ENCODE results near the gene CDH16.
A peak's percentile ranks its signal among the peaks of the same experiment; 100 is the strongest.

The CDH16 gene

GRCh38 chr16:66924527-66925321, 6.0 kb upstream of the CDH16 start:
- no peak overlapping the region for H3K27ac ChIP-seq

GRCh38 chr16:66923866-66924265, 5.2 kb upstream of the CDH16 start:
- no peak for TF ChIP-seq CTCF (conservative IDR thresholded peaks at IDR 0.05)
- no peak overlapping the region for H3K27ac ChIP-seq

More at GRCh38 chr16:66924527-66925321, 6.0 kb upstream of the CDH16 start:
- TF ChIP-seq CTCF (conservative IDR thresholded peaks at IDR 0.05): peak; percentile 62

GRCh38 chr16:66923247-66923731, 4.6 kb upstream of the CDH16 start:
- no peak overlapping the region for H3K27ac ChIP-seq
- no peak for TF ChIP-seq CTCF (conservative IDR thresholded peaks at IDR 0.05)

GRCh38 chr16:66921729-66922450, 3.2 kb upstream of the CDH16 start:
- no peak overlapping the region for H3K27ac ChIP-seq
- TF ChIP-seq CTCF (conservative IDR thresholded peaks at IDR 0.05): no peak

- no peak overlapping the region for H3K27ac ChIP-seq
- no peak for TF ChIP-seq CTCF (conservative IDR thresholded peaks at IDR 0.05)
Observed at GRCh38 chr16:66920924-66921680, 2.4 kb upstream of the CDH16 start.

GRCh38 chr16:66920299-66920590, 1.6 kb upstream of the CDH16 start:
- TF ChIP-seq CTCF (conservative IDR thresholded peaks at IDR 0.05): no peak
- no peak overlapping the region for H3K27ac ChIP-seq

All from VCaP (cell line).